Stimulated activated CD4-positive, alpha-beta T cell treated with anti-CD3 and anti-CD28 coated beads, TNF-alpha, amount 100 ng/mL, for 24 hours (primary cell): Measurements from ENCODE around the gene CRY2.
"Not testable (repeated sequence)": the region's sequence is repeated elsewhere in the genome, so short reads cannot be mapped to it uniquely, and the experiment has no call there.

Experiments
- DNase-seq, 3 experiments: peaks; one replicate each; pipeline ENCODE4 v3.0.0-alpha.2; 2020; ENCODE audit warnings: low read depth in 3 of 3

The CRY2 gene

DNA sequence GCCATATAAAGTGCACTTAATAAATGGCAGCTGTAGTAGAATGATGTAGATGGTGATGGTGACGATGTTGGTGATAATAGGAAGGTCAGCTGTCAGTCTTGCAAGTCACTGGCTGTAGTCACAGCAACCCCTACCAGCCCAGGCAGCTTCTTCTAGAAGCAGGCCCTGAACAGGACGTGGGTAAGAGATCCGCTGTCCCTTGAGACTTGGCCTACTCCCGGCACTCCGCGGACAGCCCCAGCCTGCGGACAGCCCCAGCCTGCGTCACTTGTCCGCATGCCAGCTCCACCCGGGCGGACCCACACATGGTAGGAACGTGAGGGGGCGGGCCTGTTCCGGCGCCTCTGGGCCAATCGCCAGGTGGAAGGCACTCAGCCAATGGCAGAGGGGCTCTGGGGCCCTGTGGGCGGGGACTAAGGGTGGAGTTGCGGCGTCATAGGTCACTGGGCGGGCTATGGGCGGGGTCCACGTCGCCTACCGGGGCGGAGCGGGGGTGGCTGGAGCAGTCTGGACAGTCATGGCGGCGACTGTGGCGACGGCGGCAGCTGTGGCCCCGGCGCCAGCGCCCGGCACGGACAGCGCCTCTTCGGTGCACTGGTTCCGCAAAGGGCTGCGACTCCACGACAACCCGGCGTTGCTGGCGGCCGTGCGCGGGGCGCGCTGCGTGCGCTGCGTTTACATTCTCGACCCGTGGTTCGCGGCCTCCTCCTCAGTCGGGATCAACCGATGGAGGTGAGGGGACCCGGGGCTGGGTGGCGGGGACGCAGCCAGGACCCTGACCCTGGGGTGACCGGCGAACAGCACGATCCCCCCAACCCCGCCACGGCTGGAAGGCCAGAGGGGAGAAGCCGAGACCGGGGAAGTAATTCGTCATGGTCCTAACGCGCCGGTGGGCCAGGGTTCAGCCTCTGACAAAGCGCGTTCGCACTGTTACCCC lies at the start of gene CRY2:
Gene CRY2, plus strand, starts transcription at position 502 of the 937 bp plus-strand sequence. Its CDS starts 16 bp downstream, at position 518.
- peak; percentile 99 to 100 (median 99) for DNase-seq

DNA sequence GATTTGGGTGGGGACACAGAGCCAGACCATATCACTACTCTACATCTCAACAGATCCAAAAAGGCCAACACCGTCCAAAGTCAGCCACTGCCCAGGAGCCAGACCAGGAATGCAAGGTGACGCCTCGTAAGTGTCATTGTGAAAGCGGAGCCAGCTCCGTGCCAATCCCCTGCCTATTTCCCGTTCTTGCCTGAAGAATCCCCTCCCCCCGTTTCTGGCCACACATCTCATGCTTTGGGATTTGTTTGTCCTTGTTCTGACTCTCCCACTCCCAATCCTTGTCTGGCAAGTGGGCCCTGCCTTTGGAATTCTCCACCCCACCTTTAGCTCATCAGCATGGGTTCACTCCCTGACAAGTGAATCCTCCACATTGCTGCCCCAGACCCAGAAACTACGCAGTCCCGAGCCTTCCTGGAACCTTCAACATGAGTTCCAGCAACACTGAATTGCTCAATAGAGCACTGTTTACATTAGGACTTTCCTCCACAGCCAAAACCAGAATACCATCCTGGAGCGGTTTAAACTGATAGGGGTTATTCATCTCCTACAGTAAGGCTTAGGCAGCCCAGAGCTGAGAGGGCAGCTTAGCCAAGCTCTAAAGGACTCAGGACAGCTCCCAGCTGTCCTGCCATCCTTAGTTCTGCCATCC lies 48.4 kb upstream of the CRY2 start:
- DNase-seq: no peak

DNA sequence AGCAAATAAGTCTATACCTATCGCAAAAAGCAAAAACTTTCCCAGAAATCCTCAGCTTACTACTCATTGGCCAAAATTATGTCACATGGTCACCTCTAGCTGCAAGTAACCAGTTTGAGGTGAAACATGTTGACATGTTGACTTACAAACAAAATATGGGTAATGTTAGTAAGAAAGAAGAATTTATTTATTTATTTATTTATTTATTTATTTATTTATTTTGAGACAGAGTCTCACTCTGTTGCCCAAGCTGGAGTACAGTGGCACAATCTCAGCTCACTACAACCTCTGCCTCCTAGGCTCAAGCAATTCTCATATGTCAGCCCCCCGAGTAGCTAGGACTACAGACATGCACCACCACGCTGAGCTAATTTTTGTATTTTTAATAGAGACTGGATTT lies 47.7 kb upstream of the CRY2 start:
- DNase-seq: no peak

DNA sequence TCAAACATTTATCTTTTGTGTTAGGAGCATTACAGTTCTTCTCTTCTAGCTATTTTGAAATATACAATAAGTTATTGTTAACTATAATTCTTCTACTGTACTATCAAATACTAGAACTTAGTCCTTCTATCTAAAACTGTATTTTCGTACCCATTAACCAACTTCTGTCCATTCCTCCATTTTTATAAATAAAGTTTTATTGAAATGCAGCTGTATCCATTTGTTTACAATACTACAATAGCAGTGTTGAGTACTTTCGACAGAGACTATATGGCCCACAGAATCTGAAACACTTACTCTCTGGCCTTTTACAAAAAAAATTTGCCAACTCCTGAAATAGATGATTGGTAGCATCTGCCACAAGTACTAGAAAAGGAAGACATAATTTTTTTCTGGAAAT lies 47.0 kb upstream of the CRY2 start:
- no peak for DNase-seq

DNA sequence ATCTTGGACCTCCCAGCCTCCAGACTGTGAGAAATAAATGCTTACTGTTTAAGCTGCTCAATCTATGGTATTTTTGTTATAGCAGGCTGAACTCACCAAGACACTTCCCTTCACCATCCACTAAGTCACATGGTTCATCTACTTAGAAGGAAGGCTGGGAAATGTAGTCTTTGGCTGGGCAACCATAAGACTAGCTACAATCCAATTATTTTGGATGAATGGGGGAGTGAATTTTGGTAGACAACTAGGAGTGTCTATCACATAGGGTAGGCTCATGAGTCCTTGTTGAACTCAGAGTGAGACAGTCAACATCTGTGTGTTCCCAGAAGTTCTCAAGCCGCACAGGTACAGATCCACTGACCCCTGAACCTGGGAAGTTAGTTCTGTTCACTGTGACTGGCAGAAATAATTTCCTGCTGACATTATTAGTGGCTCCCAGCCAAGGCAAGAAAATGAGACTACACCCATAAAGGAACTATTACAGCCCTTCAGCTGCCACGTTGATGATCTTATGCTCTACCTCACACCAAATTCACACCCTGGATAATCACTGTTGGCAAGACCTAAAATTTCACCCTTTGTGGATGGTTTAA lies 45.5 kb upstream of the CRY2 start:
- no peak for DNase-seq

DNA sequence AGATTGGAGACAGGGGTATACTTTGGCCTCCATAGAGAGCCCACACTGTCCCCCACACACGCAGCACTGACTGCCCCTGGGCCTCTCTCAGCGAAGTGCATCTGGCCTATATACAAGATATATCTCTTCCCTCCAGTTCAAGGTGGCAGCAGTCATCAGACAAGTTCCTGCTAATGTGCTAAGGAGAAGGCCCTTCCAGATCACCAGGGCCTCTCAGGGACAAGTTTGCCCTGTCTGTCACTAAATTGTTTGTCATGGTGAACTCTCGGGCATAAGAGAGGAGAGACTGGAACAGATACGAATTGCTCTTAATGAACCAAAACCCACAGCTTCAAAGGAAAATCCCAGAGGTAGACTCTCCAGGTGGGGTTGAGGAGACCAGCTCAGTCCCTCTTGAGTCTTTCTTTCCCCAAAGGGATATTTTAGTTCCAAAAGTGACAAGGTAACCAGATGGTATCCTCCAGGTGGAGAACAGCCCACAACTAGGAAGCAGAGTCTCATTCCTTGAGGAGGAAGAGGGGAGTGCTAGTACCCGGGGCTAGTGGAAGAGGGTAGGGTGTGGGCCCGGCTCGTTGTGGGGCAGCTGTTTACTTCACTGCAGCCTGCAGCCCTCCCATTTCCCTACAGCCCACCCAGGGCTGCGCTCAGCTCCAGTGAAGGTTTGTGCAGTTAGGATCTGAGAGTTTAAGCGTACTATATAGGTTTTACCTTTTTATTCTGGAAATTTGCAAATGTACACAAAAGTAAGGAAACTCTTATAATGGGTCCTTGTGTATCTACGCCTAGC lies 44.6 kb upstream of the CRY2 start:
- no peak for DNase-seq

DNA sequence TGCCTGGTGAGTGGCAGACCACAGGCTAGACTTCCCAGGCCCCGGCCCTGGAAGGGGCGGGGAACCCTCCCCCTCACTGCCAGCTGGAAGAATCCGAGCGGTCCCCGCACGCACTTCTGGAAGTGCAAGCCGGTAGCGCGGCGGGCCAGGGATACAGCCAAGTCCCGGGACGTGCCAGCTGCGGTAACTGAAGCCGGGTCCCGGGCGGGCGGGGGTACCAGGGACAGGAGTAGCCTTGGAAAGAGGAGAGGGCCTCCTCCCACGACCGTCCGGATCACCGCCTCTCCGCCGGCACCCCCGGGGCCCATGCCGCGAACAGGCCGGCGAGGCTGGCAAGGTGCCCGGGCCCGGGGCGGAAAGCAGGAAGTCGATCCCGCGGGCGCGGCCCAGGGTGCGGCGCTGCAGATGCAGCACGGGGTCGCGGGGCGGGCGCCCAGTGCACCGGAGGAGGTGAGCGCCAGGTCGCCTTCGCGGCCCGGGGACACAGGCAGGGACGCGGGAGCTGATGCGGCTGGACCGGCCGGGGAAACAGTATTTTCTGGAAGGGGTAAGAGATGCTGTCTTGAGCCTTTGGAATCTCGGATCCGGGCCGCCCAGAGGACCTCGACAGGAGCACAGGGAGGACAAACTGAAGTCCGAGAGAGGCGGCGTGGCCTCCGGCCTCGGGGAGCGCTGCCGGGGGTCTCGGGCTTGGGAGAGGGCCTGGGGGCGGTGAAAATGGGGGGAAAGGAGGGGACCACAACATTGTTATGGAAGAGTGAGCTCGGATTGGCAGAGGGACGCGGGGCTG lies 43.1 kb upstream of the CRY2 start:
- peak; percentile 36 to 67 (median 49) for DNase-seq

DNA sequence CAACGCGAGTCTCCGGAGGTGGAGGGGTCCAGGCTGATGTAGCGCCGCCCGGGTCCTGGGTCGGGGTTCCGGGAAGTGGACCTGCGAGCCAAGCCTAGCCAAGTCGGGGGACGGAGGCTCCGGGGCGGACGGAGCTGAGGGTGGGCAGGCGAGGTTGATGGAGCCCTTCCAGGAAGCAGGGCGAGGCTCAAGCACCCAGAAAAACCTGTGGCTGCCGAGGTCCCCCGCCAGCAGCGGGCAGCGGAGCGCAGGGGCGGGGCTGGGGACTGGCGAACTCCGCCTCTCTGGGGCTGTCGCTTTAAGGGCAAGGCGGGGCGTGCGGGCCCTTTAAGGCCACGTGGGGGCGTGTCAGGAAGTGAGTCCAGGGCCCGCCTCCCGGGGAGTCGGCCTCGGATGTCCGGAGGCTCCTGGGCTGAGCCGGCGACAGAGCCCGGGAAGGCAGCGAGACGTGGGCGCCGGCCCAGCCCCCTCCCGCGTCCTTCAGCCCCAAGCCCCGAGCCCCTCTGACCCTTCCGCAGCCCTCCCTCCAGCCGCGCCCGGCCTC lies 42.4 kb upstream of the CRY2 start, which contains the start of gene SLC35C1:
Gene SLC35C1, plus strand, starts transcription at position 389 of the 544 bp plus-strand sequence. CDS start 653 bp downstream, outside the sequence.
- DNase-seq: peak; percentile 93 to 96 (median 95)

DNA sequence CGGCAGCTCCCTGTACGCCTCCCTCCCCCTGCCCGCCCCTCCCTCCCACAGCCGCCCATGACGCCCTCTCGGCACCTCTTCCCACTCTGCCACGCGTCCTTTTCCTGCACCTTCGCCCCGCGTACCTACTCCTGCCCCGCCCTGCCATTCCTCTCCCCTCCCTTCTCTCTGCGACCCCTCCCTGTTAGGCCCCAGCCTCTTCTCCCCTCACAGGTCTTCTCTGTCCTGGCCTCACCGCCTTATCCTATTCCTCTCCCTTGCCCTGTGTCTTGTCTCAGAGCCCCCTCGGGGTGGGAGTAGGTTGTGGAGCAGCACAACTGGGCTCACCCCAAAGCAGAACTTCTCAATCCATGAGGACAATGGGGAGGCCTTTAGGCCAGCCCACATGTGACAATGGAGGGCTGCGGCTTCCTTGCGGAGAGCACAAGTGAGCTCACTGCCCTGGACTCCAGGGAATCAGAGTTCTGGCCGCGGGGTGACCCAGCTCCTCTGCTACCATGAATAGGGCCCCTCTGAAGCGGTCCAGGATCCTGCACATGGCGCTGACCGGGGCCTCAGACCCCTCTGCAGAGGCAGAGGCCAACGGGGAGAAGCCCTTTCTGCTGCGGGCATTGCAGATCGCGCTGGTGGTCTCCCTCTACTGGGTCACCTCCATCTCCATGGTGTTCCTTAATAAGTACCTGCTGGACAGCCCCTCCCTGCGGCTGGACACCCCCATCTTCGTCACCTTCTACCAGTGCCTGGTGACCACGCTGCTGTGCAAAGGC lies 41.8 kb upstream of the CRY2 start:
- peak in 2 of 3 experiments; percentile 7 to 14 for DNase-seq

DNA sequence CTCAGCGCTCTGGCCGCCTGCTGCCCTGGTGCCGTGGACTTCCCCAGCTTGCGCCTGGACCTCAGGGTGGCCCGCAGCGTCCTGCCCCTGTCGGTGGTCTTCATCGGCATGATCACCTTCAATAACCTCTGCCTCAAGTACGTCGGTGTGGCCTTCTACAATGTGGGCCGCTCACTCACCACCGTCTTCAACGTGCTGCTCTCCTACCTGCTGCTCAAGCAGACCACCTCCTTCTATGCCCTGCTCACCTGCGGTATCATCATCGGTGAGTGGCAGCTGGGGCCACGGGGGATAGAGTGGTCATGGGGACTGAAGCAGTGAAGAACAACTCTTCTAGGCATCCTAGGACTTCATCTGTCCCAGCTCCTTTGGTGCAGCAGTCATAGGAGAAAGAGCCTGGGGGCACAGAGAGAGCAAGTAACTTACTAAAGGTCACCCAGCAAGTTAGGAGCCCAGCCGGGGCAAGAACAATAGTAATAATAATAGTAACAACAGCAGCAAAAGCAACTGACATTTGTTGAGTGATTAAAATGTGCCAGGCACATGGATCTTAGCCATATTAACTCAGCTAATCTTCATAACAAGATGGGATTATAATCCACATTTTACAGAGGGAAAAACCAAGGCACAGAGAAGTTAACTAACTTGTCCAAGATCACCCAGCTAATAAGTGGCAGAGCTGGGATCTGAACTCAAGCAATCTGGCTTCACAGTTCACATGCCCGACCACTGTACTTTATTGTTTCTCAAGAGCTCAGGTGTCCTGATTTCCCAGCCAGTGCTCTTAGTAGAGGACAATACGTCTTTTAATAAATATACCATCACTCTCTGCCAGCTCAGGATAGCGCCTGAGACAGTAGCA lies 41.0 kb upstream of the CRY2 start:
- no peak for DNase-seq

DNA sequence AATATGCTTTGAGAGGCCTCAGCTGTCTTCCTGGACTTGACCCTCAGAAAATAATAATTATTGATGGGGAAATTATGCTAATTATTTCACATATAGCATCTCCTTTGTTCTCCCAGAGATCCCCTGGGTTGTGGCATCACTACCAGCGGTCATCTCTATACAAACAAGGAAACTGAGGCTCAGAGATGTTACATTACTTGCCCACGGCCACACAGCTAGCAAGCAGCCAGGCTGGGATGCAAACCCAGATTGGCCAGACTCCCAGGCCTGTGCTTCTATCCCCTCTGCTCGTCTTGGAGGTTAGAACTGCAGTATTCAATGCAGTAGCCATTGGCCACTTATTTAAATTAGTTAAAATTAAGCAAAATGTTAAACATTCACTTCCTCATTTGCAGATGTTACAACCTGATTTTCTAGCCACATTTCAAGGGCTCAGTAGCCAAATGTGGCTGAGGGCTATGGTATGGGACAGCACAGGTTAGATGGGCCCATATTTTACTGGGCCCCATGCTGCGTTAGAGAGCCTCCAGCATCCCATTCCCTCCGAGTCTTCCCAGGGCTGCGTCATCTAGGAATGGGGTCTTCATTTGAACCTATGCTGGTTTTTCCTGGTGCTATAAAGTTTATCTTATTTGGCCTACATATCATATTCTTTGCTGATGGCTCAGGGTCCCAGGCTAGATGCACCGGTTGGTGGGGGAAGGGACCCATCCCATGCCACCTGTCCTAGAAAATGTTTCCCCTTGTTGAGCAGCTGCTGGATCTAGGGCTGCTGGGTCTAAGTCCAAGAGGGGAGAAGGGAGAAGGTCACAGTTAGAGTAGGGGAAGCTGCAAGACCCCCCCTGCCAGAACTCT lies 40.1 kb upstream of the CRY2 start:
- no peak for DNase-seq

DNA sequence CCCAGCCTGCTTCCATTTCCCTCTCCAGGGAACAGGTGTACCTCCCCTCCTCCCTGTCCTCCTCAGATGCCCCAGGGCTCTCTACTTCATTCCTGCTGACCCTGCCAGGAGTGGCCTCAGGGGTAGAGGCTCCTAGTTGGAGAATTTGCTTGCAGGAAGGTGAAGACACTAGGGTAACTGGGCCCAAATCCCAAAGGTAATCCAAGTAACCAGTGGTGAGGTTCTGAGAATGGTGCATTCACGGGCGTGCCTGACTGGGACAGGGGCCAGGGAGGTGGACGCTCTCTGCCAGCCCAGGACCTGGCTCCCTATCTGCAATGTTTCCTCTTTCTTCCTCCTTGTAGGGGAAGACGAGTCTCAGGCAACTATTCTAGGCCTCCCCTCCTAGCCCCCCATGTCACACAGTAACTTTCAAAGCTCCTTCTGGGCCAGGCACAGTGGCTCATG lies 39.5 kb upstream of the CRY2 start:
- DNase-seq: no peak

DNA sequence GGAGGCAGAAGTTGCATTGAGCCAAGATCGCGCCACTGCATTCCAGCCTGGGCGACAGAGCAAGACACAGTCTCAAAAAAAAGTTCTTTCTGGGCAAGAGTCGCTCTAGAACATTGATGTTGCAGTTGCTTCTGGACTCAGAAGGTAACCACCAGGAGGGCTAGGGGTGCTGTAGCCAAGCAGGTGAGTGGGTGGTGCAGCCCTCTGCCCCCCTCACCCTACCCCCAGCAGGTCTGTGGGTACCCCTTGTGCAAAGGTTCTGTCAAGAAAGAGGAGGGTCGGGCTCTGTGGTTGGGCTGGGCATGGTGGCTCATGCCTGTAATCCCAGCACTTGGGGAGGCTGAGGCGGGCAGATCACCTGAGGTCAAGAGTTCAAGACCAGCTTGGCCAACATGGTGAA lies 38.8 kb upstream of the CRY2 start:
- not testable (repeated sequence) for DNase-seq

DNA sequence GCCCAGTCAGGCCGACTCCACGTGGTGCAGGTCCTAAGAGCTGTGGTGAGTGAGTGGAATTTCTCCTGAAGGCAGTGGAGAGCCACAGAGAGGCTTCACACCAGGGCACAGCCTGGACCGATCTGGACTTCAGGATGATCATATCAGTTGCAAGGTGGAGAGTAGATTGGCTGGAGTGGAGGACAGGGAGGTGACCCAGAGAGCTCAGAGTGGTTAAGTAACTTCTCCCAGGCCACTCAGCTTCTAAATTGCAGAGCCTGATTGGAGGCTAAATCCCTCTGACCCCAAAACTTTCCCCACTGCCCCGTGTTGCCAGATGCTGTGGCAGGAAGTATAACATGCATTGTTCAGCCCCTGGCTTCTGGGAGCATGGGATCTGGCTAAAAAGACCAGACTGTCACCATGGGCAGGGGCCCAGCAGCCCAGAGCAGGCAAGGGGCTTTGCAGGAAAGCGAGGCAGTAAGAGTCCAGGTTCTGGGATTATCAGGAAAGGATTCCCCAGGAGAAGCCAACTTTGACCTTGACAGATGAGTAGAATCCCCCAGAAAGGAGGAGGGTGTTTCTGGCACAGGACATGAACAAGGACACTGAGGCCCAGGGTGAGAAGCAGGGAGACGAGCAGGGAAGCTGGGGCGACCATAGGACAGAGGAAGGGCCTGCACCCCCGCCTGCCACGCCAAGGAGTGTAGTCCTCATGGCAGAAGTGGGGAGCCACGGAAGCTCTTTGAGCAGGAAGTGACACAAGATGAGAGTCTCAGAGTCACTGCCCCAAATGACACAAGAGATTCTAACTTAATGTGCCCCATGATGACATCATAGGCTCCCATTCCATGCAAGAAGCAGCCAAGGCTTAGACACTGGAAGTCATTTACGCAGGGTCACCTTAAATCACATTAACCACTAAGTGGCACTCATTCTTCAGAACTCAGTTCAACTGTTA lies 37.5 kb upstream of the CRY2 start:
- no peak for DNase-seq

DNA sequence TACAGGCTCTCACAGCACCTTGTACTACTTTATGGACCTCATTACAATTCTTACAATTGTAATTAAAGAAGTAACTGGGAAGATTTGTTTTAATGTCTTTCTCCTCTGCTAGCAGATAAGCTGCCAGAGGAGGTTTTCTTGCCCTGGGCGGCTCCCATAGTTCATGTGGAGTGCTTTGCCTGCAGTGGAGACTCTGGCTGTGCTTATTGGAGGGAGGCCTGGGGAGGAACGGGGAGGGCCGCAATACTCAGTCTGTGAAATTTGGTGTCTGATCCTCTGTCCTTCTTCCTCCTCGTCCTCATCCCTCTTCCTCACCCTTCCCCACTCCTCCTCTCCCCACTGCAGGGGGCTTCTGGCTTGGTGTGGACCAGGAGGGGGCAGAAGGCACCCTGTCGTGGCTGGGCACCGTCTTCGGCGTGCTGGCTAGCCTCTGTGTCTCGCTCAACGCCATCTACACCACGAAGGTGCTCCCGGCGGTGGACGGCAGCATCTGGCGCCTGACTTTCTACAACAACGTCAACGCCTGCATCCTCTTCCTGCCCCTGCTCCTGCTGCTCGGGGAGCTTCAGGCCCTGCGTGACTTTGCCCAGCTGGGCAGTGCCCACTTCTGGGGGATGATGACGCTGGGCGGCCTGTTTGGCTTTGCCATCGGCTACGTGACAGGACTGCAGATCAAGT lies 36.7 kb upstream of the CRY2 start:
- no peak for DNase-seq

DNA sequence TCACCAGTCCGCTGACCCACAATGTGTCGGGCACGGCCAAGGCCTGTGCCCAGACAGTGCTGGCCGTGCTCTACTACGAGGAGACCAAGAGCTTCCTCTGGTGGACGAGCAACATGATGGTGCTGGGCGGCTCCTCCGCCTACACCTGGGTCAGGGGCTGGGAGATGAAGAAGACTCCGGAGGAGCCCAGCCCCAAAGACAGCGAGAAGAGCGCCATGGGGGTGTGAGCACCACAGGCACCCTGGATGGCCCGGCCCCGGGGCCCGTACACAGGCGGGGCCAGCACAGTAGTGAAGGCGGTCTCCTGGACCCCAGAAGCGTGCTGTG lies 36.2 kb upstream of the CRY2 start:
- DNase-seq: no peak
